Epithelial cell of proximal tubule (primary cell): ENCODE results near the gene NME1. TPM values are rescaled to one million over a fixed set of nuclear protein-coding genes. Genes with fewer than 3 reads are reported as not detected.

Source experiments
- DNase-seq: peaks from one replicate; pipeline ENCODE4 v3.0.0-alpha.2; 2011; ENCODE audit warnings: low read depth
- H3K4me3 ChIP-seq: 2 replicates; pipeline ENCODE4 v1.5.1; 2011; ENCODE audit warnings: low read depth, mild to moderate bottlenecking, low read length
- total RNA-seq: library from RNA; depleted of rRNA; stranded (reverse); fragments of >200 nt; gene quantifications from 2 replicates; pipeline ENCODE4 v1.2.3, GENCODE V29; 2015
- TF ChIP-seq, protein P1 (sequence below): conservative IDR thresholded peaks from 2 replicates; pipeline ENCODE4 v1.5.1; 2012; ENCODE audit warnings: low read depth, mild to moderate bottlenecking, low read length

The NME1 gene
- total RNA-seq, 1 donor from 2014 or later = 205 TPM

DNA sequence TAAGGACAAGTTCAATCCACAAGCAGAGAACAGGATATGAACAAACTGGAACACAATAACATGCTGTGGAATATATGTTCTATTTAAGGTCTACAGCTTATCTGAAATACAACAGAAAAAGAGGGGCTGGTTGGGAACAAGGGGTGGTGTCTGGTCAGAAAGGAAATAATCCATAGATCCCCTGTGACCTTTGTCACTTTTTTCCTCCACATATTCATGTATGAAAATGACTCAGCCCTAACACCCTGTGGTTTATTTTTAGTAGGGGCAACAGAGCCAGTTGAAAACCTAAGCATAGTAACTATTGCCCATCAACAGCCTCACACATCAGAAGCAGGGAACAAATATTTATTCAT is 20.4 kb upstream of the NME1 start:
- H3K4me3 ChIP-seq = no peak overlapping the region
- DNase-seq = no peak
- TF ChIP-seq, protein P1, sequence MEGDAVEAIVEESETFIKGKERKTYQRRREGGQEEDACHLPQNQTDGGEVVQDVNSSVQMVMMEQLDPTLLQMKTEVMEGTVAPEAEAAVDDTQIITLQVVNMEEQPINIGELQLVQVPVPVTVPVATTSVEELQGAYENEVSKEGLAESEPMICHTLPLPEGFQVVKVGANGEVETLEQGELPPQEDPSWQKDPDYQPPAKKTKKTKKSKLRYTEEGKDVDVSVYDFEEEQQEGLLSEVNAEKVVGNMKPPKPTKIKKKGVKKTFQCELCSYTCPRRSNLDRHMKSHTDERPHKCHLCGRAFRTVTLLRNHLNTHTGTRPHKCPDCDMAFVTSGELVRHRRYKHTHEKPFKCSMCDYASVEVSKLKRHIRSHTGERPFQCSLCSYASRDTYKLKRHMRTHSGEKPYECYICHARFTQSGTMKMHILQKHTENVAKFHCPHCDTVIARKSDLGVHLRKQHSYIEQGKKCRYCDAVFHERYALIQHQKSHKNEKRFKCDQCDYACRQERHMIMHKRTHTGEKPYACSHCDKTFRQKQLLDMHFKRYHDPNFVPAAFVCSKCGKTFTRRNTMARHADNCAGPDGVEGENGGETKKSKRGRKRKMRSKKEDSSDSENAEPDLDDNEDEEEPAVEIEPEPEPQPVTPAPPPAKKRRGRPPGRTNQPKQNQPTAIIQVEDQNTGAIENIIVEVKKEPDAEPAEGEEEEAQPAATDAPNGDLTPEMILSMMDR = no peak

DNA sequence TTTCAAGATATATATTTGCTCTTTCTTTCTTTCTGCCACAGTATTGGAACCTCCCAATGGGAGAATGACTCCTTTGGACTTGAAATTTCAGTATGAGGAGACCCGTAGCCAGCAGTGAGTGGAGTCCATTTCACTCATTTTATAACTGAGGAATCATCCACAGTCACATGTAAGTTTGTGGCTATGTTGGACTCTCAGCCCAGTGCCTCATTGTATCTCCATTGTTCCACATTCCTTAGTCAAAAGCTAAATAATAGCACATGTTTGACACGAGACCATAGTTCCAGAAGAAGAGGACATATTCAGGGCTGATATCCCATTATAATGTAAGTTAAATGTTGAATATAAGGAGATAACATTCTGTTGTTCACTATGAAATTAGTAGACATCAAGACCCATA is 20.0 kb upstream of the NME1 start:
- no peak overlapping the region for H3K4me3 ChIP-seq
- DNase-seq = no peak
- TF ChIP-seq, protein P1 = no peak

DNA sequence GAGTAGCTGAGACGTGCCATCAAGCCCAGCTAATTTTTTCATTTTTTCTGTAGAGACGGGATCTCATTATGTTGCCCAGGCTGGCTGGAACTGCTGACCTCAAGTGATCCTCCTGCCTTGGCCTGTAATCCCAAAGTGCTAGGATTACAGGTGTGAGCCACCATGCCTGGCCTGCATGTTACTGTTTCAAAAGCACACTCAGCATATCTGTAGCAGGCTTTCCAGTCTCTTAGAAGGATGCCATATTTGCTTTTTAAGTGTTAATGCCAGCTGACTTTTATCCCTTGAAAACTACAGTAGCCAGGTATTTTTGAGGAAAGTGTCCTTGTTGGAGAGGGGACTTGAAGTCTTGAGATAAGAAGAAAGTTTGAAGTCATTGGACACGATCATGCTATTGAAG is 17.4 kb upstream of the NME1 start:
- DNase-seq = no peak
- H3K4me3 ChIP-seq = no peak overlapping the region
- TF ChIP-seq, protein P1 = no peak

GRCh38 chr17:51142597-51142996 is 10.8 kb upstream of the NME1 start:
- no peak for DNase-seq
- H3K4me3 ChIP-seq = no peak overlapping the region
- TF ChIP-seq, protein P1 = no peak

DNA sequence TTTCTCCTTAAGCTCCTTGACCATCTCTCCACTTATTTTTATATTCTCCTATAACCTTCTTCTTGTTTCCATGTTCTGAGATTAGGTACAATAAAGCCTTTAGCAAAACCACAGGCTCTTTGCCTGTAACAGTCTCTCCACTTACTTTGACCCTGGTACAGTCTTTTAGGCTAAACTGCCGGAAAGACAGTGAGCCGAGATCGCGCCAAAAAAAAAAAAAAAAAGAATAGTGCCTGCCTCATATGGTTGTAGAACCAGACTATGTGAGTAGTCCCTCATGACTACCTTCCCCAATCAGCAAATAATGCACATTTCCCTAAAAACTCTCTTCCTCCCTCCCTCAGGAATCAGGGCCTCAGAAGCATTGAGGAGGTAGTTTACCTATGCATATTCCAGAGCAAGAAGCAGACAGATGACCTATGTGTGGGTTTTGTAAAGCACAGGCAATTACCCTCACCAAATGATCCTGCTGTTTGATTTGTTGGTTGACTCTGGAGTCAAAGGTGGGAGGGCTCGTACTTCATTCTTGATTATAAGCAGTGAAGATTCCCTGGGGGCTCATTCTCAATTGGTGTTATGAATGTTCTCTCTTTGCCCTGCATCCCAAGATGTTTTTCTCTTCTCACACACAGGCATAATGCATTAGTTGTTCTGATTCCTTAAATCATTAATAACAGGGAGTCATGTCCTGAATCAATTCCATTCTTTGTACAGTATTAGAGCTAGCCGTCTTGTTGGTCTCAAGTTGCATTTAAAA is 8.9 kb upstream of the NME1 start:
- DNase-seq = no peak
- H3K4me3 ChIP-seq = no peak overlapping the region
- TF ChIP-seq, protein P1 = no peak

DNA sequence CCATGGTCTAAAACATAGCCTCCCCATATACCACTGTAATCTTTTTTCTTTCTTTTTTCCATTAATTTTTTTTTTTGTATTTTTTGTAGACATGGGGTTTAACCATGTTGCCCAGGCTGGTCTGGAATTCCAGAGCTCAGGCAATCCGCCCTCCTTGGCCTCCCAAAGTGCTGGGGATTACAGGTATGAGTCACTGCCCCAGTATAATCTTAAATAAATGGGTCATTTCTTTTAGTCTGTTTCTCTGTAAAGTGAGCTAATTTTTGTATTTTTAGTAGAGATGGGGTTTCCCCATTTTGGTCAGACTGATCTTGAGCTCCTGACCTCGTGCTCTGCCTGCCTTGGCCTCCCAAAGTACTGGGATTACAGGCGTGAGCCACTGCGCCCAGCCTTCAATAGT is 5.7 kb upstream of the NME1 start:
- TF ChIP-seq, protein P1 = no peak
- H3K4me3 ChIP-seq = no peak overlapping the region
- no peak for DNase-seq

GRCh38 chr17:51149163-51149562 is 4.2 kb upstream of the NME1 start:
- TF ChIP-seq, protein P1 = no peak
- H3K4me3 ChIP-seq = no peak overlapping the region
- DNase-seq = no peak
